Activated CD8-positive, alpha-beta memory T cell treated with anti-CD3 and anti-CD28 coated beads for 1 hour (primary cell): ENCODE data around the gene ATP4B.

Source experiments
- DNase-seq, 2 donors: peaks; one replicate each; pipeline ENCODE4 v3.0.0-alpha.2; 2020; ENCODE audit warnings: low read depth in 1 of 2; ENCODE audit errors: extremely low read depth in 1 of 2

Gene ATP4B

GRCh38 chr13:113608967-113609533 is 48.9 kb downstream of the ATP4B start:
- DNase-seq: no peak

GRCh38 chr13:113607889-113608635 is 49.9 kb downstream of the ATP4B start:
- no peak for DNase-seq

GRCh38 chr13:113607056-113607888 is 50.7 kb downstream of the ATP4B start:
- DNase-seq: no peak

- DNase-seq: no peak
Observed at GRCh38 chr13:113605866-113606438, 52.0 kb downstream of the ATP4B start.

GRCh38 chr13:113605461-113605860 is 52.5 kb downstream of the ATP4B start:
- DNase-seq: no peak

GRCh38 chr13:113604186-113604585 is 53.8 kb downstream of the ATP4B start:
- no peak for DNase-seq

GRCh38 chr13:113603116-113603710 is 54.8 kb downstream of the ATP4B start:
- DNase-seq: no peak

- no peak for DNase-seq
Observed at GRCh38 chr13:113602291-113602988, 55.6 kb downstream of the ATP4B start.

- DNase-seq: no peak
Observed at GRCh38 chr13:113601166-113602070, 56.6 kb downstream of the ATP4B start.

- DNase-seq: no peak
Observed at GRCh38 chr13:113599391-113599790, 58.6 kb downstream of the ATP4B start.
